ENCODE data around the gene TMEM106C.

DNA sequence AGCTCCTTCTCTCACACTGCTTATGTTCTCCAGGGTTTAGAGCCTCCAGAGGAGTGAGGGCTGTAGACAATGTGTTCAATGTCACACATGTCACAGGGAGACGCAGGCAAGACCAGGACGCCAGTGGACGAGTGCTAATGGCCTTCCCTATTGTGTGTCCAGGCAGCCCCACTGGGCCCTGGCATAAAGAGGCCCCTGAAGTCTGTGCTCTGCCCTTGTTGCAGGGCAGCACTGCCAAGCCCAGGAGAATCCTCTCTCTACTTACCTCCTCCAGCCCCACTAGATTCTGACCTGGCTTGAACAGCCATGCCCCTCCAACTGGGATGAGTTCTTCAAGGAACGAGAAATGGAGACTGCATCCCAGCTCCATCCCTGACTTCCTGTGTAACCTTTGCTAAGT lies 24.8 kb upstream of the TMEM106C start:
- TF ChIP-seq EP300 (IDR thresholded peaks at IDR 0.05), result no peak
- TF ChIP-seq, protein P1, sequence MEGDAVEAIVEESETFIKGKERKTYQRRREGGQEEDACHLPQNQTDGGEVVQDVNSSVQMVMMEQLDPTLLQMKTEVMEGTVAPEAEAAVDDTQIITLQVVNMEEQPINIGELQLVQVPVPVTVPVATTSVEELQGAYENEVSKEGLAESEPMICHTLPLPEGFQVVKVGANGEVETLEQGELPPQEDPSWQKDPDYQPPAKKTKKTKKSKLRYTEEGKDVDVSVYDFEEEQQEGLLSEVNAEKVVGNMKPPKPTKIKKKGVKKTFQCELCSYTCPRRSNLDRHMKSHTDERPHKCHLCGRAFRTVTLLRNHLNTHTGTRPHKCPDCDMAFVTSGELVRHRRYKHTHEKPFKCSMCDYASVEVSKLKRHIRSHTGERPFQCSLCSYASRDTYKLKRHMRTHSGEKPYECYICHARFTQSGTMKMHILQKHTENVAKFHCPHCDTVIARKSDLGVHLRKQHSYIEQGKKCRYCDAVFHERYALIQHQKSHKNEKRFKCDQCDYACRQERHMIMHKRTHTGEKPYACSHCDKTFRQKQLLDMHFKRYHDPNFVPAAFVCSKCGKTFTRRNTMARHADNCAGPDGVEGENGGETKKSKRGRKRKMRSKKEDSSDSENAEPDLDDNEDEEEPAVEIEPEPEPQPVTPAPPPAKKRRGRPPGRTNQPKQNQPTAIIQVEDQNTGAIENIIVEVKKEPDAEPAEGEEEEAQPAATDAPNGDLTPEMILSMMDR (IDR thresholded peaks at IDR 0.05), result no peak

All from tibial nerve (tissue), 4 donors.